ENCODE data around the gene AP1AR.

DNA sequence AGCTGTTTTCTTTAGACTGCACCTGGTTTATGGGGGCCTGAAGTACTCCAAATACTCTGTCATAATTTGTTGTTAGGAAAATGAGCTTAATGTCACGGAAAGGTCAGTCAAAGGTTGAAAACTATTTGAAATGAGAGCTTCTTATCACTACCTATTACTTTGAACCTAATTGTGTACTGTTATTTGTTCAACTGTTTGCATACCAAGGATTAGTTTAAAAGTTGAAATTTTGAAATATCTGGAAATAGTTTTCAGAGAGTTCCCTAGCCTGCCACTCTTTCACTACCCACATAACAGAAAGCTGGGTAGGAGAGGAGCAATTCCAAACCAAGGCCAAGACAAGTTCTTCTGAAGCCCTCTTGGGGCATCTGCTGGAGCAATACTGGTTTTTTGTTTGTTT is 28.0 kb upstream of the AP1AR start:
- no peak for TF ChIP-seq CTCF (IDR thresholded peaks at IDR 0.05)
- no peak for TF ChIP-seq POLR2A (IDR thresholded peaks at IDR 0.05)
- no peak for TF ChIP-seq POLR2AphosphoS5 (IDR thresholded peaks at IDR 0.05)
